DND-41 (cell line): ENCODE measurements around the gene BYSL.
A peak's percentile ranks its signal among the peaks of the same experiment; 100 is the strongest.

Experiments used
- ATAC-seq: fragments of 200-7000 bp; cut with Tn5 transposase; 3 replicates; pipeline ENCODE4 v1.9.1; 2021; ENCODE audit warnings: low read depth; ENCODE audit not compliant: insufficient read depth
- DNase-seq: peaks from one replicate; pipeline ENCODE4 v3.0.0-alpha.2; 2020
- H2AFZ ChIP-seq: 2 replicates; pipeline ENCODE4 v1.6.0; 2012; ENCODE audit warnings: low read depth, low read length
- H3K27ac ChIP-seq: 2 replicates; pipeline ENCODE4 v1.5.1; 2012; ENCODE audit warnings: low read length, inconsistent platforms
- H3K27me3 ChIP-seq: fragments of 200-600 bp; sonication (generic); 2 replicates; pipeline ENCODE4 v1.6.0; 2012; ENCODE audit warnings: low read length, mild to moderate bottlenecking, inconsistent platforms; ENCODE audit not compliant: insufficient read depth, poor library complexity
- H3K36me3 ChIP-seq: 2 replicates; pipeline ENCODE4 v1.5.1; 2012; ENCODE audit warnings: low read length, inconsistent platforms; ENCODE audit not compliant: insufficient read depth
- H3K4me1 ChIP-seq: 2 replicates; pipeline ENCODE4 v1.5.1; 2012; ENCODE audit warnings: mild to moderate bottlenecking, low read length; ENCODE audit not compliant: insufficient read depth
- H3K4me2 ChIP-seq: 2 replicates; pipeline ENCODE4 v1.6.0; 2012; ENCODE audit warnings: mild to moderate bottlenecking, moderate library complexity, low read length, inconsistent platforms; ENCODE audit not compliant: insufficient read depth
- H3K4me3 ChIP-seq, 2 experiments: fragments of 200-600 bp in 1 of 2; shearing (Covaris generic) in 1 of 2; 2 replicates each; pipeline ENCODE4 v1.5.1; 2012 to 2016; ENCODE audit warnings: inconsistent platforms in 2 of 2, low read length in 2 of 2, mild to moderate bottlenecking in 2 of 2, low read depth in 1 of 2, moderate library complexity in 1 of 2
- H3K79me2 ChIP-seq: 2 replicates; pipeline ENCODE4 v1.6.0; 2012; ENCODE audit warnings: low read length, inconsistent platforms; ENCODE audit not compliant: insufficient read depth
- H3K9ac ChIP-seq: 2 replicates; pipeline ENCODE4 v1.6.0; 2012; ENCODE audit warnings: low read depth, mild to moderate bottlenecking, inconsistent platforms, low read length, moderate library complexity
- H3K9me3 ChIP-seq: 2 replicates; pipeline ENCODE4 v1.5.1; 2012; ENCODE audit warnings: low read length, moderate library complexity, mild to moderate bottlenecking, inconsistent platforms; ENCODE audit not compliant: insufficient read depth, severe bottlenecking
- H4K20me1 ChIP-seq: 2 replicates; pipeline ENCODE4 v1.6.0; 2012; ENCODE audit warnings: low read length; ENCODE audit not compliant: insufficient read depth
- EZH2 ChIP-seq: IDR thresholded peaks from 3 replicates; pipeline ENCODE4 v1.6.1; 2012; ENCODE audit warnings: borderline replicate concordance, low read depth, mild to moderate bottlenecking, moderate library complexity, low read length, inconsistent platforms; ENCODE audit not compliant: severe bottlenecking
- TF ChIP-seq, protein P1 (sequence below): IDR thresholded peaks from 2 replicates; pipeline ENCODE4 v1.5.1; 2012; ENCODE audit warnings: borderline replicate concordance, low read length, moderate library complexity, mild to moderate bottlenecking; ENCODE audit not compliant: poor library complexity, severe bottlenecking; ENCODE audit errors: extremely low read depth

BYSL gene

GRCh38 chr6:41957117-41957516 lies 35.8 kb downstream of the BYSL start:
- Histone ChIP-seq H3K27ac (peak overlapping the region; percentile 25; the same call in 1 of the 2 replicates), H3K4me3 (no peak overlapping the region), H2AFZ (no peak overlapping the region), H3K4me1 (no peaks in the 10 kb centered on the region), H3K79me2 (peaks cover 15% of the 10 kb centered on the region; the same call in 1 of the 2 replicates), H3K9ac (no peak overlapping the region), H3K9me3 (no peaks in the 10 kb centered on the region), H3K36me3 (no peaks in the 10 kb centered on the region; the same call in 1 of the 2 replicates), H3K4me2 (no peak overlapping the region), H3K27me3 (no peaks in the 10 kb centered on the region), H4K20me1 (no peaks in the 10 kb centered on the region)
- TF ChIP-seq, protein P1, sequence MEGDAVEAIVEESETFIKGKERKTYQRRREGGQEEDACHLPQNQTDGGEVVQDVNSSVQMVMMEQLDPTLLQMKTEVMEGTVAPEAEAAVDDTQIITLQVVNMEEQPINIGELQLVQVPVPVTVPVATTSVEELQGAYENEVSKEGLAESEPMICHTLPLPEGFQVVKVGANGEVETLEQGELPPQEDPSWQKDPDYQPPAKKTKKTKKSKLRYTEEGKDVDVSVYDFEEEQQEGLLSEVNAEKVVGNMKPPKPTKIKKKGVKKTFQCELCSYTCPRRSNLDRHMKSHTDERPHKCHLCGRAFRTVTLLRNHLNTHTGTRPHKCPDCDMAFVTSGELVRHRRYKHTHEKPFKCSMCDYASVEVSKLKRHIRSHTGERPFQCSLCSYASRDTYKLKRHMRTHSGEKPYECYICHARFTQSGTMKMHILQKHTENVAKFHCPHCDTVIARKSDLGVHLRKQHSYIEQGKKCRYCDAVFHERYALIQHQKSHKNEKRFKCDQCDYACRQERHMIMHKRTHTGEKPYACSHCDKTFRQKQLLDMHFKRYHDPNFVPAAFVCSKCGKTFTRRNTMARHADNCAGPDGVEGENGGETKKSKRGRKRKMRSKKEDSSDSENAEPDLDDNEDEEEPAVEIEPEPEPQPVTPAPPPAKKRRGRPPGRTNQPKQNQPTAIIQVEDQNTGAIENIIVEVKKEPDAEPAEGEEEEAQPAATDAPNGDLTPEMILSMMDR = no peak
- TF ChIP-seq EZH2 = no peak
- DNase-seq (no peak), ATAC-seq (no peak)

DNA sequence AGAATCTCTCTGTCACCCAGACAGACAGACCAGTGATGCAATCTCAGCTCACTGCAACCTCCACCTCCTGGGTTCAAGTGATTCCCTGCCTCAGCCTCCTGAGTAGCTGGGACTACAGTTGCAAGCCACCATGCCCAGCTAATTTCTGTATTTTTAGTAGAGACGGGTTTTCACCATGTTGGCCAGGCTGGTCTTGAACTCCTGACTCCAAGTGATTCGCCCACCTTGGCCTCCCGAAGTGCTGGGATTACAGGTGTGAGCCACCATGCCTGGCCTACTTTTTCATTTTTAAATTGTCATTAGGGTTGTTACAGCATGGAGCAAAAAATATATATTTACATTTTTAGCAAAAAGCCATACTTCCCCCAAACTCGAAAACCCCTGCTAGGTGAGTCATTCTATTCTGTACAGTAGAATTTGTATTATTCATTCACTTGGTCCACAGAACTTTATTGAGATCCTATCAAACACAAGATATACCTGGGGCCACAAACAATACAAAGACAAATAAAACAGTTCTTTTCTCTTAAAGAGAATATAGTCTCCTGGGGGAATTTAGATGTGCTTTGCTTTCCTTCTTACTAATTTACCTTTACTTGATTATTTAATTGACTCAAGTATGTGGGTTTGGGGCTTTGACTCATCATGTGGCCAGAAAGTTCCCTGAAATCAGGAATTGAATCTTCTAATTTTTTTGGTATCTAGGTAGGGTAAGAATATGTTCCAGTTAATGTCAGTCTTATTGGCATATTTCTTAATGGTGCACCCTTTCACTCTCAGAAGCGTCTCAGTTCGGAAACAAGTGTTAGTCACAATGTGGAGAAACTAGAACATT lies 36.9 kb downstream of the BYSL start:
- H3K4me2 ChIP-seq = no peak overlapping the region
- H3K79me2 ChIP-seq = peaks cover 11% of the 10 kb centered on the region; the same call in 1 of the 2 replicates
- no peaks in the 10 kb centered on the region for H3K27me3 ChIP-seq
- H3K27ac ChIP-seq = no peak overlapping the region
- H3K4me3 ChIP-seq = no peak overlapping the region
- H2AFZ ChIP-seq = no peak overlapping the region
- H3K9me3 ChIP-seq = no peaks in the 10 kb centered on the region
- TF ChIP-seq, protein P1 = no peak
- TF ChIP-seq EZH2 = no peak
- no peaks in the 10 kb centered on the region for H4K20me1 ChIP-seq
- no peaks in the 10 kb centered on the region; the same call in 1 of the 2 replicates for H3K36me3 ChIP-seq
- no peak overlapping the region for H3K9ac ChIP-seq
- no peak for ATAC-seq
- DNase-seq = no peak
- no peaks in the 10 kb centered on the region for H3K4me1 ChIP-seq

GRCh38 chr6:41960028-41960427 lies 38.7 kb downstream of the BYSL start:
- Histone ChIP-seq H3K4me3 (no peak overlapping the region), H4K20me1 (no peaks in the 10 kb centered on the region), H2AFZ (no peak overlapping the region), H3K36me3 (peaks cover 5% of the 10 kb centered on the region; the same call in 1 of the 2 replicates), H3K9ac (no peak overlapping the region), H3K4me1 (no peaks in the 10 kb centered on the region), H3K9me3 (no peaks in the 10 kb centered on the region), H3K79me2 (peaks cover 8% of the 10 kb centered on the region; the same call in 1 of the 2 replicates), H3K27ac (no peak overlapping the region), H3K4me2 (no peak overlapping the region), H3K27me3 (no peaks in the 10 kb centered on the region)
- DNase-seq (no peak), ATAC-seq (no peak)
- TF ChIP-seq EZH2 = no peak
- TF ChIP-seq, protein P1 = no peak
